CD8-positive, alpha-beta memory T cell (primary cell): ENCODE data around the gene L3MBTL3. TPM values are rescaled to one million over a fixed set of nuclear protein-coding genes. Genes with fewer than 3 reads are reported as not detected.

Experiments used
- CTCF ChIA-PET: fragments of 350-600 bp; sonication (Branson Sonifier 250); formaldehyde crosslinking; loops from one replicate; lab custom pipeline; 2021; ENCODE audit warnings: antibody characterized with exemption; lab: Charles Lee
- POLR2A ChIA-PET: fragments of 350-600 bp; sonication (Branson Sonifier 250); formaldehyde crosslinking; loops from one replicate; lab custom pipeline; 2021; ENCODE audit warnings: antibody characterized with exemption; lab: Charles Lee
- DNase-seq, 5 donors: peaks; one replicate each; pipeline versions ENCODE4 v3.0.0 to v3.0.0-alpha.2; 2020 to 2022; ENCODE audit warnings: mixed read lengths in 1 of 5
- H3K27ac ChIP-seq: one replicate; pipeline ENCODE4 v1.7.0; 2013; ENCODE audit warnings: low read depth, mild to moderate bottlenecking, low read length, moderate library complexity
- H3K27me3 ChIP-seq: 2 replicates; pipeline ENCODE4 v1.7.0; 2013; ENCODE audit warnings: low read length, mild to moderate bottlenecking; ENCODE audit not compliant: insufficient read depth, poor library complexity, severe bottlenecking
- H3K36me3 ChIP-seq: 2 replicates; pipeline ENCODE4 v1.7.0; 2013; ENCODE audit warnings: mild to moderate bottlenecking, low read length, moderate library complexity; ENCODE audit not compliant: insufficient read depth
- H3K4me1 ChIP-seq: 2 replicates; pipeline ENCODE4 v1.7.0; 2013; ENCODE audit warnings: mild to moderate bottlenecking, low read length, moderate library complexity; ENCODE audit not compliant: insufficient read depth
- H3K4me3 ChIP-seq: 2 replicates; pipeline ENCODE4 v1.7.0; 2013; ENCODE audit warnings: mild to moderate bottlenecking, low read length
- H3K9me3 ChIP-seq: 2 replicates; pipeline ENCODE4 v1.7.0; 2013; ENCODE audit warnings: mild to moderate bottlenecking, low read length
- H3K27ac Mint-ChIP-seq, 8 donors: one replicate each; pipeline ENCODE4 v1.8.0; 2020 to 2021; ENCODE audit warnings: mixed read lengths in 8 of 8, mild to moderate bottlenecking in 6 of 8, inconsistent platforms in 3 of 8, moderate library complexity in 3 of 8
- H3K27me3 Mint-ChIP-seq, 2 donors: one replicate each; pipeline ENCODE4 v1.8.0; 2020 to 2021; ENCODE audit warnings: mixed read lengths in 2 of 2, mild to moderate bottlenecking in 1 of 2, moderate library complexity in 1 of 2
- H3K36me3 Mint-ChIP-seq, 3 donors: one replicate each; pipeline ENCODE4 v1.8.0; 2020 to 2021; ENCODE audit warnings: mixed read lengths in 3 of 3, inconsistent platforms in 1 of 3, mild to moderate bottlenecking in 1 of 3
- H3K4me1 Mint-ChIP-seq, 3 donors: one replicate each; pipeline ENCODE4 v1.8.0; 2020 to 2021; ENCODE audit warnings: mixed read lengths in 3 of 3, inconsistent platforms in 1 of 3, mild to moderate bottlenecking in 1 of 3
- H3K4me3 Mint-ChIP-seq, 7 donors: one replicate each; pipeline ENCODE4 v1.8.0; 2020 to 2021; ENCODE audit warnings: mixed read lengths in 7 of 7, mild to moderate bottlenecking in 6 of 7, moderate library complexity in 4 of 7, inconsistent platforms in 2 of 7
- H3K9me3 Mint-ChIP-seq, 5 donors: one replicate each; pipeline ENCODE4 v1.8.0; 2020 to 2022; ENCODE audit warnings: mixed read lengths in 5 of 5, mild to moderate bottlenecking in 3 of 5, moderate library complexity in 2 of 5, inconsistent platforms in 1 of 5
- polyA plus RNA-seq: library from polyadenylated mRNA; unstranded; fragments of 300-500 nt; fragmentation: Illumina TruSeq; gene quantifications from one replicate; pipeline ENCODE4 v1.2.3, GENCODE V29; 2021
- total RNA-seq, 2 experiments: library from RNA; stranded (reverse); gene quantifications; one replicate each; pipeline ENCODE4 v1.2.3, GENCODE V29; 2021

L3MBTL3 gene
- total and polyA plus RNA-seq, 3 experiments from 2014 or later, result 6.6 to 11.1 (median 10.2) TPM

- POLR2A ChIA-PET, result no interaction called here
- Histone ChIP-seq H3K4me1 (no peaks in the 10 kb centered on the region), H3K27ac (no peak overlapping the region), H3K4me3 (no peak overlapping the region), H3K27me3 (no peaks in the 10 kb centered on the region), H3K9me3 (no peaks in the 10 kb centered on the region), H3K36me3 (no peaks in the 10 kb centered on the region)
- Mint-ChIP-seq H3K36me3 (no peaks in the 10 kb centered on the region), H3K27me3 (peaks cover 0 to 3% of the 10 kb centered on the region in 2 donors), H3K27ac (no peak overlapping the region), H3K9me3 (no peaks in the 10 kb centered on the region), H3K4me1 (peaks cover 4 to 14% (median 10%) of the 10 kb centered on the region in 3 donors), H3K4me3 (no peak overlapping the region)
- CTCF ChIA-PET, result interaction anchor here (1.1 kb wide), 1 partner anchor 27 kb away, joined by 3 read pairs; no protein-coding TSS in a partner anchor
- DNase-seq, result no peak
Observed at GRCh38 chr6:129994410-129994809, 24.0 kb upstream of the L3MBTL3 start.

- no peak for DNase-seq
- Mint-ChIP-seq H3K27me3 (peaks cover 0 to 1% of the 10 kb centered on the region in 2 donors), H3K9me3 (no peaks in the 10 kb centered on the region), H3K36me3 (no peaks in the 10 kb centered on the region), H3K27ac (no peak overlapping the region), H3K4me3 (no peak overlapping the region), H3K4me1 (no peaks in the 10 kb centered on the region)
- H3K9me3 ChIP-seq, result no peaks in the 10 kb centered on the region
- H3K27me3 ChIP-seq, result no peaks in the 10 kb centered on the region
- POLR2A ChIA-PET, result no interaction called here
- H3K36me3 ChIP-seq, result no peaks in the 10 kb centered on the region
- H3K4me3 ChIP-seq, result no peak overlapping the region
- H3K4me1 ChIP-seq, result no peaks in the 10 kb centered on the region
- H3K27ac ChIP-seq, result no peak overlapping the region
- CTCF ChIA-PET, result no interaction called here
Observed at GRCh38 chr6:129996387-129996786, 22.0 kb upstream of the L3MBTL3 start.

GRCh38 chr6:130000526-130001421, 17.6 kb upstream of the L3MBTL3 start:
- Histone ChIP-seq H3K4me3 (no peak overlapping the region), H3K27ac (no peak overlapping the region), H3K36me3 (no peaks in the 10 kb centered on the region), H3K9me3 (no peaks in the 10 kb centered on the region), H3K4me1 (no peaks in the 10 kb centered on the region), H3K27me3 (no peaks in the 10 kb centered on the region)
- Mint-ChIP-seq H3K4me1 (no peaks in the 10 kb centered on the region), H3K9me3 (no peaks in the 10 kb centered on the region), H3K36me3 (no peaks in the 10 kb centered on the region), H3K4me3 (no peak overlapping the region), H3K27me3 (peaks cover 4 to 6% of the 10 kb centered on the region in 2 donors), H3K27ac (no peak overlapping the region)
- DNase-seq, result no peak
- ChIA-PET CTCF (interaction anchor here (0.8 kb wide), 1 partner anchor 22 kb away, joined by 3 read pairs; no protein-coding TSS in a partner anchor), POLR2A (no interaction called here)

- no peak overlapping the region for H3K4me3 Mint-ChIP-seq
- H3K9me3 Mint-ChIP-seq, result no peaks in the 10 kb centered on the region
- peaks cover 6 to 29% of the 10 kb centered on the region in 2 donors for H3K27me3 Mint-ChIP-seq
- H3K9me3 ChIP-seq, result no peaks in the 10 kb centered on the region
- no peak overlapping the region for H3K27ac ChIP-seq
- no peaks in the 10 kb centered on the region for H3K4me1 ChIP-seq
- no peaks in the 10 kb centered on the region for H3K36me3 ChIP-seq
- no peak for DNase-seq
- no peaks in the 10 kb centered on the region for H3K36me3 Mint-ChIP-seq
- no peaks in the 10 kb centered on the region for H3K27me3 ChIP-seq
- H3K4me3 ChIP-seq, result no peak overlapping the region
- CTCF ChIA-PET, result no interaction called here
- no peaks in the 10 kb centered on the region for H3K4me1 Mint-ChIP-seq
- POLR2A ChIA-PET, result no interaction called here
- H3K27ac Mint-ChIP-seq, result no peak overlapping the region
Observed at GRCh38 chr6:130008236-130008873, 10.0 kb upstream of the L3MBTL3 start.

GRCh38 chr6:130009146-130009545, 9.2 kb upstream of the L3MBTL3 start:
- Histone ChIP-seq H3K27me3 (no peaks in the 10 kb centered on the region), H3K4me3 (no peak overlapping the region), H3K36me3 (no peaks in the 10 kb centered on the region), H3K9me3 (no peaks in the 10 kb centered on the region), H3K4me1 (no peaks in the 10 kb centered on the region), H3K27ac (no peak overlapping the region)
- H3K9me3 Mint-ChIP-seq, result no peaks in the 10 kb centered on the region
- peaks cover 6 to 26% of the 10 kb centered on the region in 2 donors for H3K27me3 Mint-ChIP-seq
- H3K27ac Mint-ChIP-seq, result no peak overlapping the region
- H3K4me3 Mint-ChIP-seq, result no peak overlapping the region
- H3K4me1 Mint-ChIP-seq, result no peaks in the 10 kb centered on the region
- ChIA-PET CTCF (no interaction called here), POLR2A (no interaction called here)
- H3K36me3 Mint-ChIP-seq, result no peaks in the 10 kb centered on the region
- DNase-seq, result no peak

- no peaks in the 10 kb centered on the region for H3K36me3 ChIP-seq
- POLR2A ChIA-PET, result no interaction called here
- no peaks in the 10 kb centered on the region for H3K9me3 Mint-ChIP-seq
- H3K36me3 Mint-ChIP-seq, result no peaks in the 10 kb centered on the region
- CTCF ChIA-PET, result interaction anchor here (0.8 kb wide), 1 partner anchor 32 kb away, joined by 3 read pairs; no protein-coding TSS in a partner anchor
- H3K4me1 Mint-ChIP-seq, result no peaks in the 10 kb centered on the region
- no peak overlapping the region for H3K4me3 ChIP-seq
- no peak overlapping the region for H3K4me3 Mint-ChIP-seq
- no peak overlapping the region for H3K27ac ChIP-seq
- peaks cover 6 to 23% of the 10 kb centered on the region in 2 donors for H3K27me3 Mint-ChIP-seq
- DNase-seq, result no peak
- H3K27me3 ChIP-seq, result no peaks in the 10 kb centered on the region
- H3K9me3 ChIP-seq, result no peaks in the 10 kb centered on the region
- H3K27ac Mint-ChIP-seq, result no peak overlapping the region
- H3K4me1 ChIP-seq, result no peaks in the 10 kb centered on the region
Observed at GRCh38 chr6:130010387-130010786, 8.0 kb upstream of the L3MBTL3 start.

- no peaks in the 10 kb centered on the region for H3K36me3 ChIP-seq
- H3K9me3 Mint-ChIP-seq, result no peaks in the 10 kb centered on the region
- peaks cover 0 to under 1% (median 0%) of the 10 kb centered on the region in 3 donors for H3K4me1 Mint-ChIP-seq
- H3K27me3 Mint-ChIP-seq, result peaks cover 3 to 17% of the 10 kb centered on the region in 2 donors
- no peak for DNase-seq
- ChIA-PET POLR2A (no interaction called here), CTCF (no interaction called here)
- no peak overlapping the region for H3K4me3 Mint-ChIP-seq
- H3K27me3 ChIP-seq, result no peaks in the 10 kb centered on the region
- H3K9me3 ChIP-seq, result no peaks in the 10 kb centered on the region
- H3K4me3 ChIP-seq, result no peak overlapping the region
- peaks cover under 1% of the 10 kb centered on the region for H3K4me1 ChIP-seq
- H3K27ac ChIP-seq, result no peak overlapping the region
- no peak overlapping the region for H3K27ac Mint-ChIP-seq
- H3K36me3 Mint-ChIP-seq, result no peaks in the 10 kb centered on the region
Observed at GRCh38 chr6:130012728-130013127, 5.7 kb upstream of the L3MBTL3 start.
